ENCODE measurements around the gene RITA1.

DNA sequence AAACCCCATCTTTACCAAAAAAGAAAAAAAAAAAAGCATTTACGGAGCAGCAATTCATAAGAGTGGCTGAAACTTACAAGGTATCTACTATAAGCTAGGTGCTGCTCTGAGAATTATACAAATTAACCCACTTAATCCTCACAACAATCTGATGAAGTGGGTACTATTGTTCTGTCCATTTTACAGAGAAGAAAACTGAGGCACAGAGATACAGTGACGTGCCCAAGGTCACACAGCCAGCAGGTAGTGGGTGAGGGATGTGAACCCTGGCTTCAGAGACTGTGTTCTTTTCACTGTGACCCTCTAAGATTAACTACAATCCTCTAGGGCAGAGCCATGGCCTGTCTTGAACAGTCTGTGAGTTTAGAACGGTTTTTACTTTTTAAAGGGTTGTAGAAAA lies 3.5 kb upstream of the RITA1 start:
- TF ChIP-seq, protein P1, sequence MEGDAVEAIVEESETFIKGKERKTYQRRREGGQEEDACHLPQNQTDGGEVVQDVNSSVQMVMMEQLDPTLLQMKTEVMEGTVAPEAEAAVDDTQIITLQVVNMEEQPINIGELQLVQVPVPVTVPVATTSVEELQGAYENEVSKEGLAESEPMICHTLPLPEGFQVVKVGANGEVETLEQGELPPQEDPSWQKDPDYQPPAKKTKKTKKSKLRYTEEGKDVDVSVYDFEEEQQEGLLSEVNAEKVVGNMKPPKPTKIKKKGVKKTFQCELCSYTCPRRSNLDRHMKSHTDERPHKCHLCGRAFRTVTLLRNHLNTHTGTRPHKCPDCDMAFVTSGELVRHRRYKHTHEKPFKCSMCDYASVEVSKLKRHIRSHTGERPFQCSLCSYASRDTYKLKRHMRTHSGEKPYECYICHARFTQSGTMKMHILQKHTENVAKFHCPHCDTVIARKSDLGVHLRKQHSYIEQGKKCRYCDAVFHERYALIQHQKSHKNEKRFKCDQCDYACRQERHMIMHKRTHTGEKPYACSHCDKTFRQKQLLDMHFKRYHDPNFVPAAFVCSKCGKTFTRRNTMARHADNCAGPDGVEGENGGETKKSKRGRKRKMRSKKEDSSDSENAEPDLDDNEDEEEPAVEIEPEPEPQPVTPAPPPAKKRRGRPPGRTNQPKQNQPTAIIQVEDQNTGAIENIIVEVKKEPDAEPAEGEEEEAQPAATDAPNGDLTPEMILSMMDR (IDR thresholded peaks at IDR 0.05): no peak
- no peak for TF ChIP-seq POLR2A (IDR thresholded peaks at IDR 0.05)

All from adrenal gland (tissue), 5 donors.